Vagina (tissue), 2 donors: ENCODE measurements around the gene ADPRHL1.

Source experiments
- POLR2A ChIP-seq, 2 donors: fragments of 450-650 bp; IDR thresholded peaks; one replicate each; pipeline ENCODE4 v1.6.1; 2017; ENCODE audit warnings: antibody characterized with exemption in 2 of 2, mild to moderate bottlenecking in 2 of 2, moderate library complexity in 2 of 2
- POLR2AphosphoS5 ChIP-seq, 2 donors: sonication (generic); formaldehyde crosslinking; IDR thresholded peaks; one replicate each; pipeline ENCODE4 v1.9.0; 2017; ENCODE audit warnings: antibody characterized with exemption in 2 of 2, mild to moderate bottlenecking in 2 of 2, low read depth in 1 of 2; ENCODE audit not compliant: insufficient read depth in 1 of 2
- TF ChIP-seq, protein P1 (sequence below), 3 experiments: fragments of 450-650 bp in 2 of 3; fragments of 200-600 bp in 1 of 3; sonication (generic) in 1 of 3; IDR thresholded peaks; one replicate each; pipeline ENCODE4 v1.5.1; 2017 to 2019; ENCODE audit warnings: antibody characterized with exemption in 3 of 3, mild to moderate bottlenecking in 2 of 3, moderate library complexity in 2 of 3

- no peak for TF ChIP-seq POLR2A (IDR thresholded peaks at IDR 0.05)
- TF ChIP-seq, protein P1, sequence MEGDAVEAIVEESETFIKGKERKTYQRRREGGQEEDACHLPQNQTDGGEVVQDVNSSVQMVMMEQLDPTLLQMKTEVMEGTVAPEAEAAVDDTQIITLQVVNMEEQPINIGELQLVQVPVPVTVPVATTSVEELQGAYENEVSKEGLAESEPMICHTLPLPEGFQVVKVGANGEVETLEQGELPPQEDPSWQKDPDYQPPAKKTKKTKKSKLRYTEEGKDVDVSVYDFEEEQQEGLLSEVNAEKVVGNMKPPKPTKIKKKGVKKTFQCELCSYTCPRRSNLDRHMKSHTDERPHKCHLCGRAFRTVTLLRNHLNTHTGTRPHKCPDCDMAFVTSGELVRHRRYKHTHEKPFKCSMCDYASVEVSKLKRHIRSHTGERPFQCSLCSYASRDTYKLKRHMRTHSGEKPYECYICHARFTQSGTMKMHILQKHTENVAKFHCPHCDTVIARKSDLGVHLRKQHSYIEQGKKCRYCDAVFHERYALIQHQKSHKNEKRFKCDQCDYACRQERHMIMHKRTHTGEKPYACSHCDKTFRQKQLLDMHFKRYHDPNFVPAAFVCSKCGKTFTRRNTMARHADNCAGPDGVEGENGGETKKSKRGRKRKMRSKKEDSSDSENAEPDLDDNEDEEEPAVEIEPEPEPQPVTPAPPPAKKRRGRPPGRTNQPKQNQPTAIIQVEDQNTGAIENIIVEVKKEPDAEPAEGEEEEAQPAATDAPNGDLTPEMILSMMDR (IDR thresholded peaks at IDR 0.05) = no peak
- no peak for TF ChIP-seq POLR2AphosphoS5 (IDR thresholded peaks at IDR 0.05; ENCODE audit: insufficient read depth in 1 of 2, low read depth in 1 of 2)
Observed at GRCh38 chr13:113474179-113474578, 20.9 kb upstream of the ADPRHL1 start.
